Left renal cortex interstitium (tissue), 4 donors: Measurements from ENCODE around the gene ACOXL. TPM values are rescaled to one million over a fixed set of nuclear protein-coding genes. Genes with fewer than 3 reads are reported as not detected.

Source experiments
- polyA plus RNA-seq, 4 donors: library from polyadenylated mRNA; unstranded; fragments of 120-200 nt; gene quantifications; one replicate each; pipeline ENCODE4 v1.2.1, GENCODE V29; 2013; ENCODE audit not compliant: insufficient read length in 4 of 4

ACOXL gene
- polyA plus RNA-seq, 4 donors: 0.43 to 1.2 (median 0.76) TPM

Other genes starting within 250 kb of the ACOXL start
- gene RGPD6, start 155.4 kb upstream of the ACOXL start, polyA plus RNA-seq: 10 to 100 TPM; 26.8 to 58.9 (median 32.1) TPM
- gene BUB1, start 54.5 kb upstream of the ACOXL start, polyA plus RNA-seq: 10 to 100 TPM; 18.4 to 26.6 (median 22.0) TPM